ENCODE measurements around the gene TBL1XR1. TPM values are rescaled to one million over a fixed set of nuclear protein-coding genes. Genes with fewer than 3 reads are reported as not detected.

Gene TBL1XR1
- total RNA-seq, 4 donors from 2014 or later: 103 to 131 (median 112) TPM

- no peak for TF ChIP-seq CTCF (IDR thresholded peaks at IDR 0.05; ENCODE audit: low read depth)
These were observed 16.7 kb upstream of the TBL1XR1 start for GRCh38 chr3:177213801-177214535.

GRCh38 chr3:177212756-177213155, 15.5 kb upstream of the TBL1XR1 start:
- no peak for TF ChIP-seq CTCF (IDR thresholded peaks at IDR 0.05; ENCODE audit: low read depth)

- no peak for TF ChIP-seq CTCF (IDR thresholded peaks at IDR 0.05; ENCODE audit: low read depth)
These were observed 15.0 kb upstream of the TBL1XR1 start for GRCh38 chr3:177212278-177212610.

GRCh38 chr3:177211503-177212277, 14.4 kb upstream of the TBL1XR1 start:
- no peak for TF ChIP-seq CTCF (IDR thresholded peaks at IDR 0.05; ENCODE audit: low read depth)

DNA sequence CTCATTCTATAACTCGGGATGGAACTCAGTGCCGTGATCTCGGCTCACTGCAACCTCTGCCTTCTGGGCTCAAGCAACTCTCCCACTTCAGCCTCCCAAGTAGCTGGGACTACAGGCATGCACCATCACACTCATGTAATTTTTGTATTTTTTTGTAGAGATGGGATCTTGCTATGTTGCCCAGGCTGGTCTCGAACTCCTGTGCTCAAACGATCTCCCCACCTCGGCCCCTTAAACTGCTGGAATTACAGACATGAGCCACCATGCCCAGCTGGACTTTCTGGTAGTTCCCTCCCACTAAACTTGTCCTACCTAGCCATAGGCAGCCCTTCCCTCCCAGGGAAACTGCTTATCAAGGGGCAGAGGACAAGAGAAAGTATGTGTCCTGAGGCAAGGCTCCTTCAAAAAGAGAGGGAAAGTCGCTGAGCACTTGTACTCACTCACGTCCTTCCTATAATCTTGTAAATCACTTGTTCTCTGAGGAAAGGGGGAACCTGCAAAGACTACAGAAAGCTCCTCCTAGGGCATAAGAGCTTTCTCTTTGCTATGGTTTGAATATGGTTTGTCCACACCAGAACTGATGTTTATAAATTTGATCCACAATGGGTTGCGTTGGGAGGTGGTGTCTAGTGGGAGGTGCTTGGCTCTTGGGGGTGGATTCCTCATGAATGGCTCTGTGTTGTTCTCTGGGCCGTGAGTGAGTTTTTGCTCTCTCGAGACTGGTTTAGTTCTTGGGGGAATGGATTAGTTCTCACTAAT, 13.6 kb upstream of the TBL1XR1 start:
- TF ChIP-seq CTCF (IDR thresholded peaks at IDR 0.05; ENCODE audit: low read depth): no peak

DNA sequence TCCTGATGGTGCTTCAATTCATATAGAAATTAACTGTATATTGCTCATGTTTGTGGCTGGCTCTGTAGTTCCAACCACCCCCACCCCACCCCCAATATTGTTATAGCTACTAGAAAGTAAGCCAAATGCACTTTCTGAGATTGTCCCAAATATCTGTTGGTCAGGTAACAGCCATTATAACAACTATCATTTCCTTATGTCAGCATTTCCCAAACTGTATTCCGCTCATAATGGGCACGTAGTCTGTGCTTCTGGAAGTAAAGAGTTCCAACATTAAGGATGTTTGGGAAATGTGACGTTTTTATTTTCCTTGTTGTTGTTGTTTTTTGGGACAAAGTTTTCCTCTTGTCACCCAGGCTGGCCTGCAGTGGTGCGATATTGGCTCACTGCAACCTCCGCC, 12.2 kb upstream of the TBL1XR1 start:
- no peak for TF ChIP-seq CTCF (IDR thresholded peaks at IDR 0.05; ENCODE audit: low read depth)

- no peak for TF ChIP-seq CTCF (IDR thresholded peaks at IDR 0.05; ENCODE audit: low read depth)
These were observed 11.5 kb upstream of the TBL1XR1 start for GRCh38 chr3:177208781-177209180.
